GM23338 (cell line): ENCODE measurements around the gene NPDC1. TPM values are rescaled to one million over a fixed set of nuclear protein-coding genes. Genes with fewer than 3 reads are reported as not detected.

Source experiments
- ATAC-seq: fragments of 200-7000 bp; cut with Tn5 transposase; 3 replicates; pipeline ENCODE4 v1.9.1; 2020
- DNase-seq: peaks from one replicate; pipeline ENCODE4 v3.0.0-alpha.2; 2015; ENCODE audit warnings: low spot score
- H2AFZ ChIP-seq: fragments of 200-600 bp; sonication (generic); 2 replicates; pipeline ENCODE4 v1.8.0; 2016; ENCODE audit warnings: antibody characterized with exemption, mild to moderate bottlenecking, moderate library complexity
- H3F3A ChIP-seq: fragments of 200-600 bp; sonication (generic); replicated peaks from 2 replicates; pipeline ENCODE4 v1.8.0; 2017; ENCODE audit warnings: antibody characterized with exemption, mixed run types, low read depth
- H3K27ac ChIP-seq: fragments of 200-600 bp; sonication (generic); 2 replicates; pipeline ENCODE4 v1.6.1; 2016; ENCODE audit warnings: low read depth
- H3K27me3 ChIP-seq: fragments of 200-600 bp; sonication (generic); 2 replicates; pipeline ENCODE4 v1.8.0; 2016; ENCODE audit warnings: mild to moderate bottlenecking, mixed run types, moderate library complexity; ENCODE audit not compliant: insufficient read depth
- H3K36me3 ChIP-seq: fragments of 200-600 bp; sonication (generic); 2 replicates; pipeline ENCODE4 v1.8.0; 2016; ENCODE audit warnings: mild to moderate bottlenecking; ENCODE audit not compliant: insufficient read depth
- H3K4me1 ChIP-seq: fragments of 200-600 bp; sonication (generic); 2 replicates; pipeline ENCODE4 v1.8.0; 2016; ENCODE audit warnings: mild to moderate bottlenecking, moderate library complexity; ENCODE audit not compliant: insufficient read depth
- H3K4me2 ChIP-seq: fragments of 200-600 bp; sonication (generic); 2 replicates; pipeline ENCODE4 v1.7.1; 2017; ENCODE audit warnings: mixed run types
- H3K4me3 ChIP-seq: fragments of 200-600 bp; sonication (generic); 2 replicates; pipeline ENCODE4 v1.6.1; 2016; ENCODE audit warnings: mixed run types
- H3K79me2 ChIP-seq: fragments of 200-600 bp; sonication (generic); replicated peaks from 2 replicates; pipeline ENCODE4 v1.8.0; 2017; ENCODE audit warnings: mild to moderate bottlenecking; ENCODE audit not compliant: insufficient read depth
- H3K9me2 ChIP-seq: fragments of 200-600 bp; sonication (generic); 2 replicates; pipeline ENCODE4 v1.8.0; 2017; ENCODE audit not compliant: insufficient read depth
- H4K20me1 ChIP-seq: fragments of 200-600 bp; sonication (generic); replicated peaks from 2 replicates; pipeline ENCODE4 v1.8.0; 2017; ENCODE audit warnings: mild to moderate bottlenecking; ENCODE audit not compliant: insufficient read depth
- H3K27ac Mint-ChIP-seq: 2 replicates; pipeline ENCODE4 v1.8.0; 2020; ENCODE audit warnings: inconsistent platforms, mild to moderate bottlenecking, moderate library complexity, mixed read lengths
- H3K27me3 Mint-ChIP-seq: 3 replicates; pipeline ENCODE4 v1.8.0; 2022; ENCODE audit warnings: low read depth, mild to moderate bottlenecking, moderate library complexity, mixed read lengths, inconsistent platforms; ENCODE audit not compliant: insufficient read depth, poor library complexity
- H3K36me3 Mint-ChIP-seq: 3 replicates; pipeline ENCODE4 v1.8.0; 2021; ENCODE audit warnings: low read depth, mild to moderate bottlenecking, inconsistent platforms, moderate library complexity, mixed read lengths
- H3K4me1 Mint-ChIP-seq: 3 replicates; pipeline ENCODE4 v1.8.0; 2020; ENCODE audit warnings: mild to moderate bottlenecking, inconsistent platforms, mixed read lengths
- H3K4me3 Mint-ChIP-seq: 3 replicates; pipeline ENCODE4 v1.8.0; 2021; ENCODE audit warnings: moderate library complexity, mild to moderate bottlenecking, inconsistent platforms, mixed read lengths
- H3K9me3 Mint-ChIP-seq: 3 replicates; pipeline ENCODE4 v1.8.0; 2020; ENCODE audit warnings: moderate library complexity, mild to moderate bottlenecking, inconsistent platforms, mixed read lengths
- CREB1 ChIP-seq: fragments of 250-450 bp; sonication (Bioruptor Pico); IDR thresholded peaks from 2 replicates; pipeline ENCODE4 v1.5.0; 2020; ENCODE audit warnings: low read depth, mild to moderate bottlenecking, moderate library complexity
- JUNB ChIP-seq: IDR thresholded peaks from one replicate; pipeline ENCODE4 v1.6.1; 2016; ENCODE audit warnings: antibody characterized with exemption; ENCODE audit not compliant: unreplicated experiment
- POLR2AphosphoS5 ChIP-seq: IDR thresholded peaks from 2 replicates; pipeline ENCODE4 v1.6.1; 2016; ENCODE audit warnings: antibody characterized with exemption, low read depth
- STAT1 ChIP-seq: IDR thresholded peaks from one replicate; pipeline ENCODE4 v1.6.1; 2016; ENCODE audit warnings: antibody characterized with exemption; ENCODE audit not compliant: unreplicated experiment
- ZNF331 ChIP-seq: fragments of 250-450 bp; sonication (Bioruptor Pico); IDR thresholded peaks from 2 replicates; pipeline ENCODE4 v1.5.0; 2020; ENCODE audit warnings: low read depth, mild to moderate bottlenecking, moderate library complexity
- polyA plus RNA-seq: library from polyadenylated mRNA; unstranded; fragments of >200 nt; fragmentation: Nextera tagmentation; extraction: Ambion mirVana; gene quantifications from 2 replicates; pipeline ENCODE4 v1.2.1, GENCODE V29; 2016
- total RNA-seq: library from RNA; depleted of rRNA; stranded (reverse); fragments of >200 nt; shearing (Covaris generic); gene quantifications from 2 replicates; pipeline ENCODE4 v1.2.3, GENCODE V29; 2014
- TF ChIP-seq, protein P1 (sequence below): IDR thresholded peaks from one replicate; pipeline ENCODE4 v1.6.1; 2018; ENCODE audit warnings: antibody characterized with exemption; ENCODE audit not compliant: unreplicated experiment
- TF ChIP-seq, protein P2 (sequence below): fragments of 250-450 bp; sonication (Bioruptor Pico); IDR thresholded peaks from 2 replicates; pipeline ENCODE4 v1.5.0; 2020; ENCODE audit warnings: mild to moderate bottlenecking, moderate library complexity
- TF ChIP-seq, protein P3 (sequence below): IDR thresholded peaks from 2 replicates; pipeline ENCODE4 v1.6.1; 2016; ENCODE audit warnings: antibody characterized with exemption

NPDC1 gene
- total and polyA plus RNA-seq, 2 experiments from 2014 or later: 34.3 to 35.5 TPM

DNA sequence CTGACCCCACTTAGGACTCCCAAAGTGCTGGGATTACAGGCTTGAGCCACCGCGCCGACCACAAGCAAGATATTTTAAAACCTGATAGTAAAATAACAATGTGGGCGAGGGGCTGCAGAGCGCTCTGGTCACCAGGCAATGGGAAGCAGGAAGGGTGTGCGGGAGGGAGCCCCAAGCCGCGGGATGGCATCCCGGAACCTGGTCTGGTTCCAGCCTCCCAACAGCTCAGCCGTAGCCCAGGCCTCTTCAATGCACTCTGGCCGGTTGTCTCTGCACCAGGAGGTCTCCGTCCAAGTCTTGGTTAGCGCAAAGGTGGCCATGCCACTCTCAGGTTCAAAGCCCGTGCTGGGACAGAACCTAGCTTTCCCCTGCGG lies 30.6 kb upstream of the NPDC1 start (continued):
- TF ChIP-seq, protein P1, sequence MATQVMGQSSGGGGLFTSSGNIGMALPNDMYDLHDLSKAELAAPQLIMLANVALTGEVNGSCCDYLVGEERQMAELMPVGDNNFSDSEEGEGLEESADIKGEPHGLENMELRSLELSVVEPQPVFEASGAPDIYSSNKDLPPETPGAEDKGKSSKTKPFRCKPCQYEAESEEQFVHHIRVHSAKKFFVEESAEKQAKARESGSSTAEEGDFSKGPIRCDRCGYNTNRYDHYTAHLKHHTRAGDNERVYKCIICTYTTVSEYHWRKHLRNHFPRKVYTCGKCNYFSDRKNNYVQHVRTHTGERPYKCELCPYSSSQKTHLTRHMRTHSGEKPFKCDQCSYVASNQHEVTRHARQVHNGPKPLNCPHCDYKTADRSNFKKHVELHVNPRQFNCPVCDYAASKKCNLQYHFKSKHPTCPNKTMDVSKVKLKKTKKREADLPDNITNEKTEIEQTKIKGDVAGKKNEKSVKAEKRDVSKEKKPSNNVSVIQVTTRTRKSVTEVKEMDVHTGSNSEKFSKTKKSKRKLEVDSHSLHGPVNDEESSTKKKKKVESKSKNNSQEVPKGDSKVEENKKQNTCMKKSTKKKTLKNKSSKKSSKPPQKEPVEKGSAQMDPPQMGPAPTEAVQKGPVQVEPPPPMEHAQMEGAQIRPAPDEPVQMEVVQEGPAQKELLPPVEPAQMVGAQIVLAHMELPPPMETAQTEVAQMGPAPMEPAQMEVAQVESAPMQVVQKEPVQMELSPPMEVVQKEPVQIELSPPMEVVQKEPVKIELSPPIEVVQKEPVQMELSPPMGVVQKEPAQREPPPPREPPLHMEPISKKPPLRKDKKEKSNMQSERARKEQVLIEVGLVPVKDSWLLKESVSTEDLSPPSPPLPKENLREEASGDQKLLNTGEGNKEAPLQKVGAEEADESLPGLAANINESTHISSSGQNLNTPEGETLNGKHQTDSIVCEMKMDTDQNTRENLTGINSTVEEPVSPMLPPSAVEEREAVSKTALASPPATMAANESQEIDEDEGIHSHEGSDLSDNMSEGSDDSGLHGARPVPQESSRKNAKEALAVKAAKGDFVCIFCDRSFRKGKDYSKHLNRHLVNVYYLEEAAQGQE: no peak
- TF ChIP-seq STAT1 (no peak), CREB1 (CRISPR knock-in tag) (no peak), ZNF331 (CRISPR knock-in tag) (no peak)
- TF ChIP-seq, protein P2, sequence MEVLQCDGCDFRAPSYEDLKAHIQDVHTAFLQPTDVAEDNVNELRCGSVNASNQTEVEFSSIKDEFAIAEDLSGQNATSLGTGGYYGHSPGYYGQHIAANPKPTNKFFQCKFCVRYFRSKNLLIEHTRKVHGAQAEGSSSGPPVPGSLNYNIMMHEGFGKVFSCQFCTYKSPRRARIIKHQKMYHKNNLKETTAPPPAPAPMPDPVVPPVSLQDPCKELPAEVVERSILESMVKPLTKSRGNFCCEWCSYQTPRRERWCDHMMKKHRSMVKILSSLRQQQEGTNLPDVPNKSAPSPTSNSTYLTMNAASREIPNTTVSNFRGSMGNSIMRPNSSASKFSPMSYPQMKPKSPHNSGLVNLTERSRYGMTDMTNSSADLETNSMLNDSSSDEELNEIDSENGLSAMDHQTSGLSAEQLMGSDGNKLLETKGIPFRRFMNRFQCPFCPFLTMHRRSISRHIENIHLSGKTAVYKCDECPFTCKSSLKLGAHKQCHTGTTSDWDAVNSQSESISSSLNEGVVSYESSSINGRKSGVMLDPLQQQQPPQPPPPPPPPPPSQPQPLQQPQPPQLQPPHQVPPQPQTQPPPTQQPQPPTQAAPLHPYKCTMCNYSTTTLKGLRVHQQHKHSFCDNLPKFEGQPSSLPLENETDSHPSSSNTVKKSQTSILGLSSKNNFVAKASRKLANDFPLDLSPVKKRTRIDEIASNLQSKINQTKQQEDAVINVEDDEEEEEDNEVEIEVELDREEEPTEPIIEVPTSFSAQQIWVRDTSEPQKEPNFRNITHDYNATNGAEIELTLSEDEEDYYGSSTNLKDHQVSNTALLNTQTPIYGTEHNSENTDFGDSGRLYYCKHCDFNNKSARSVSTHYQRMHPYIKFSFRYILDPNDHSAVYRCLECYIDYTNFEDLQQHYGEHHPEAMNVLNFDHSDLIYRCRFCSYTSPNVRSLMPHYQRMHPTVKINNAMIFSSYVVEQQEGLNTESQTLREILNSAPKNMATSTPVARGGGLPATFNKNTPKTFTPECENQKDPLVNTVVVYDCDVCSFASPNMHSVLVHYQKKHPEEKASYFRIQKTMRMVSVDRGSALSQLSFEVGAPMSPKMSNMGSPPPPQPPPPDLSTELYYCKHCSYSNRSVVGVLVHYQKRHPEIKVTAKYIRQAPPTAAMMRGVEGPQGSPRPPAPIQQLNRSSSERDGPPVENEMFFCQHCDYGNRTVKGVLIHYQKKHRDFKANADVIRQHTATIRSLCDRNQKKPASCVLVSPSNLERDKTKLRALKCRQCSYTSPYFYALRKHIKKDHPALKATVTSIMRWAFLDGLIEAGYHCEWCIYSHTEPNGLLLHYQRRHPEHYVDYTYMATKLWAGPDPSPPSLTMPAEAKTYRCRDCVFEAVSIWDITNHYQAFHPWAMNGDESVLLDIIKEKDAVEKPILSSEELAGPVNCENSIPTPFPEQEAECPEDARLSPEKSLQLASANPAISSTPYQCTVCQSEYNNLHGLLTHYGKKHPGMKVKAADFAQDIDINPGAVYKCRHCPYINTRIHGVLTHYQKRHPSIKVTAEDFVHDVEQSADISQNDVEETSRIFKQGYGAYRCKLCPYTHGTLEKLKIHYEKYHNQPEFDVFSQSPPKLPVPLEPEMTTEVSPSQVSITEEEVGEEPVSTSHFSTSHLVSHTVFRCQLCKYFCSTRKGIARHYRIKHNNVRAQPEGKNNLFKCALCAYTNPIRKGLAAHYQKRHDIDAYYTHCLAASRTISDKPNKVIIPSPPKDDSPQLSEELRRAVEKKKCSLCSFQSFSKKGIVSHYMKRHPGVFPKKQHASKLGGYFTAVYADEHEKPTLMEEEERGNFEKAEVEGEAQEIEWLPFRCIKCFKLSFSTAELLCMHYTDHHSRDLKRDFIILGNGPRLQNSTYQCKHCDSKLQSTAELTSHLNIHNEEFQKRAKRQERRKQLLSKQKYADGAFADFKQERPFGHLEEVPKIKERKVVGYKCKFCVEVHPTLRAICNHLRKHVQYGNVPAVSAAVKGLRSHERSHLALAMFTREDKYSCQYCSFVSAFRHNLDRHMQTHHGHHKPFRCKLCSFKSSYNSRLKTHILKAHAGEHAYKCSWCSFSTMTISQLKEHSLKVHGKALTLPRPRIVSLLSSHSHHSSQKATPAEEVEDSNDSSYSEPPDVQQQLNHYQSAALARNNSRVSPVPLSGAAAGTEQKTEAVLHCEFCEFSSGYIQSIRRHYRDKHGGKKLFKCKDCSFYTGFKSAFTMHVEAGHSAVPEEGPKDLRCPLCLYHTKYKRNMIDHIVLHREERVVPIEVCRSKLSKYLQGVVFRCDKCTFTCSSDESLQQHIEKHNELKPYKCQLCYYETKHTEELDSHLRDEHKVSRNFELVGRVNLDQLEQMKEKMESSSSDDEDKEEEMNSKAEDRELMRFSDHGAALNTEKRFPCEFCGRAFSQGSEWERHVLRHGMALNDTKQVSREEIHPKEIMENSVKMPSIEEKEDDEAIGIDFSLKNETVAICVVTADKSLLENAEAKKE: no peak

DNA sequence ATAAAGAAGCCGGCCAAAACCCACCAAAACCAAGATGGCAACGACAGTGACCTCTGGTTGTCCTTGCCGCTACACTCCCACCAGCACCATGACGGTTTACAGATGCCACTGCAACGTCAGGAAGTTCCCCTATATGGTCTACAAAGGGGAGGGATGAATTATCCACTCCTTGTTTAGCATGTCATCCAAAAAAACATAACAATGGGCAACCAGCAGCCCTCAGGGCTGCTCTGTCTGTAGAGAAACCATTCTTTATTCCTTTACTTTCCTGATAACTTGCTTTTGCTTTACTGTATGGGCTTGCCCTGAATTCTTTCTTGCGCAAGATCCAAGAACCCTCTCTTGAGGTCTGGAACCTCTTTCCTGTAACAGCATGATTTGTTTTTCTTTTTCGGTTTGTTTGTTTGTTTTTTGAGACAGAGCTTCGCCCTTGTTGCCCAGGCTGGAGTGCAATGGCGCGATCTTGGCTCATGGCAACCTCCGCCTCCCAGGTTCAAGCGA lies 29.3 kb upstream of the NPDC1 start:
- Histone ChIP-seq H3K79me2 (no peaks in the 10 kb centered on the region), H3F3A (peaks cover 33% of the 10 kb centered on the region), H3K9me2 (no peaks in the 10 kb centered on the region), H2AFZ (no peak overlapping the region), H3K27ac (no peak overlapping the region), H3K4me1 (peaks cover 29% of the 10 kb centered on the region), H4K20me1 (0 out of 2 replicates have a peak, but pooled peaks cover 6% of the 10 kb centered on the region), H3K4me2 (no peak overlapping the region), H3K36me3 (no peaks in the 10 kb centered on the region), H3K4me3 (no peak overlapping the region), H3K27me3 (peaks cover 40% of the 10 kb centered on the region)
- peaks cover 22% of the 10 kb centered on the region for H3K4me1 Mint-ChIP-seq
- peak overlapping the region; percentile 38; the same call in 1 of the 2 replicates for H3K27ac Mint-ChIP-seq
- H3K36me3 Mint-ChIP-seq: no peaks in the 10 kb centered on the region; the same call in 2 of the 3 replicates
- H3K9me3 Mint-ChIP-seq: no peaks in the 10 kb centered on the region; the same call in 2 of the 3 replicates
- no peak overlapping the region for H3K4me3 Mint-ChIP-seq
- peaks cover 50% of the 10 kb centered on the region for H3K27me3 Mint-ChIP-seq
- DNase-seq: peak; percentile 62
- no peak for ATAC-seq
- TF ChIP-seq POLR2AphosphoS5 (no peak), JUNB (no peak)
- TF ChIP-seq, protein P3, sequence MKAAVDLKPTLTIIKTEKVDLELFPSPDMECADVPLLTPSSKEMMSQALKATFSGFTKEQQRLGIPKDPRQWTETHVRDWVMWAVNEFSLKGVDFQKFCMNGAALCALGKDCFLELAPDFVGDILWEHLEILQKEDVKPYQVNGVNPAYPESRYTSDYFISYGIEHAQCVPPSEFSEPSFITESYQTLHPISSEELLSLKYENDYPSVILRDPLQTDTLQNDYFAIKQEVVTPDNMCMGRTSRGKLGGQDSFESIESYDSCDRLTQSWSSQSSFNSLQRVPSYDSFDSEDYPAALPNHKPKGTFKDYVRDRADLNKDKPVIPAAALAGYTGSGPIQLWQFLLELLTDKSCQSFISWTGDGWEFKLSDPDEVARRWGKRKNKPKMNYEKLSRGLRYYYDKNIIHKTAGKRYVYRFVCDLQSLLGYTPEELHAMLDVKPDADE: no peak
